A204.1 (cell line): ENCODE data around the gene TPCN2.

ENCODE experiments used
- FAIRE-seq: peaks from 2 replicates; lab custom pipeline; 2012; peaks lifted over from hg19 to GRCh38; lab: Jason Lieb, UNC

The TPCN2 gene

DNA sequence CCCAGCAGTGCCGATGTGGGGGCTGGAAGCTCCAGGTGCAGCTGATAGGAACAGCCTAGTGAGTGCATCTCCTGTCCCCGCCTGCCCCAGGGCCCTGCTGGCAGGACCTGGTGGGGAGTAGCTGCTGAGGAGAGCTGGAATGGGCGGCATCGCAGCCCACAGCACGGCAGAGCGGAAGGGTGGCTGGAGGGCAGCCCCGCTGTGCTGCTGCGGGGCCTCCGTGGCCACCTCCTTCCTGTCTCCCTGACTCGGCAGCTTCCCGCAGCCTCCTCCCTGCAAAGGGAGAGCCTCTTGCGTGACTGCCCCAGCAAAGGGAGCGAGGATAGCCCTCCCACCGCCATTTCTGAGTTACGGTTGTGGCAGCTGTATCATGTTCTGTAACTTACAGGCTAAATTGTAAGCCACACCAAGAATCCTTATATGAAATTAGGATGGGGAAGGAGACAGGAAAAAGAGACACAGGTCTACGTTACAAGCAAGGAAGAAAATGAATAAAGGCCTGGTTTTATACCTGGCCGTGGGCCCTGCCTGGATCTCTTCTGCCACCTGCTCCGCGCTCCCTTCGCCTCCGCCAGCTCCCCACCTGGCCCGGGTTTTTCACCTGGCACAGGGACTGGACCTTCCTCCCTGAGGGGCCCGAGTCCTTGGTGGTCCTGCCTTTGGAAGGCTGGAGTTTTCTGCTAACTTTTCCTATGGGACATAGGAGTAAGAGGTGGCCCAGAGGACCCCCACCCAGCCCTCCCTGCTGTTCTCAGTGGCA is 10.0 kb downstream of the TPCN2 start:
- FAIRE-seq, result no peak

DNA sequence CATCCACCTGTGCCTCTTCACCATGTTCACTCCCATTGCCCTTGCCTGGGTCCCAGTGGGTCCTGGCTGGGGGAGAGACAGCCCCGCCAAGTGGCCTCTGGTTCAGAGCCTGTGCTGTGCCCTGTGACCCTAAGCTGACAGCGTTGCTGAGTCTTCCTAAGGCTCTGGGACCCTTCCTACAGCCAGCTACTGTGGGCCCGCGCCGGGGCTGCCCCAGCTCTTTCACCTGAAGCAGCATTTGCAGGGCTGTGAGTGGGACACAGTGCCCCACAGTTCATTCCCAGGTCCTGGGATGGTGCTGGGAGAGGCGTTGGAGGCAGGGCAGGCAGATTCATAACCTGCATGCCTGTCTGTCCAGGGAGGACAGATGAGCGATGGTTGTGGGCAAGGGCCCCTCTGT is 10.7 kb downstream of the TPCN2 start:
- FAIRE-seq, result no peak

DNA sequence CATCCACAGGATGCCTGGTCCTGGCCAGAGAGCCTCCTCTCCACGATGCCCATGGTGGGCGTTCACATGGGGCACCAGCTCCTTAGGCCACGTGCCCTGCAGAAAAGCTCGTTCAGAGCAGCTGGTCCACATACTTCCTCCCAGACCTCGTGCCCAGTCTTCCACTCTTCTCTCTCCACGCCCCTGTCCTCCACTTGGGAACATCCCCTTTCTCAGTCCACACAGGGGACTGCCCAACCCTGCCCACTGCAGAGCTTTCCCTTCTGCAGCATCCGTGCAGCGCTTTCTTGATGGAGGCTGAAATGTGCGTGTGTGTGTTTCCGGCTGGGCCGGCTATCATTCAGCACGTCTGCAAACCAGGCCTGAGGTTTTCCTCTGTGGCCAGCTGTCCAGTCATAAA is 11.3 kb downstream of the TPCN2 start:
- no peak for FAIRE-seq

DNA sequence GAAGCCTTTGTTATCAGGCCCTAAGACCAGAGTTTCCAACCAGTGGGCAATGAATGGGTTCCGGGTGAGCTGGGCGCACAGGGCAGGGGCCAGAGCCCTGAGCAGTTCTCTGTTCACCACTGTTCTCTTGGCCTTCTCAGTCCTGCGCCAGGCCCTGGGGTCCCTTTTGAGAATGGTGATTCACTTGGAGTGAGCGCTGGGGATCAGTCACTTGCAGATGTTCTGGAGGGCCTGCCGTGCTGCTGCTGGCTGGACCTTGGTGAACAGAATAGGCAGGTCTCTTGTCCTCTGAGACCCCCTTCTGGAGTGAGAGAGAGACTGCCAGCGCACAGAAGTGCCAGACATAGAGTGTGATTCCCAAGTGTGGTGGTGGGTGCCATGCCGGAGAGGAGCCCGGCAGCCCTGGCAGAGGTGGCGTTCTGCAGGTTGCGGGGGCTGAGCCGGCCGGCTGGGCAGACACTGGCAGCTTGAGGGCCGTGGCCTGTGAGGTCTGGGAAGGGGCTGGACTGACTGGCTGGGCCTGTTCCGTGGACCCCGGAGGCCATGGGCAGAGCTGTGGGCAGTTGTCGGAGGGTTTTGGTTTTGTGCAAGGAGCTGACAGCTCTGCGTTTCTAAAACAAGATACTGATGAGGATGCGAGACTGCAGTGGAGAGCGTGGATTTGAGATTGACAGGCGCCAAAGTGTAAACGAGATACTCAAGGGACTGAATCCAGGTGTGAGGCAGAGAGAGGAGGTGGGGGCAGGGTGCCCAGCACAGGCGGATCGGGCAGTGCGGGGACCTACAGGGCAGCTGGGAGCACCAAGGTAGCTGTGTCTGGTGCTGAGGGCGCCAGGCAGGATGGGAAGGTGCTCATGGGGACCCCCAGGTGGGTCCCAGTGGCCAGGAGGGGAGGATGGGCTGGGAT is 12.3 kb downstream of the TPCN2 start:
- no peak for FAIRE-seq

DNA sequence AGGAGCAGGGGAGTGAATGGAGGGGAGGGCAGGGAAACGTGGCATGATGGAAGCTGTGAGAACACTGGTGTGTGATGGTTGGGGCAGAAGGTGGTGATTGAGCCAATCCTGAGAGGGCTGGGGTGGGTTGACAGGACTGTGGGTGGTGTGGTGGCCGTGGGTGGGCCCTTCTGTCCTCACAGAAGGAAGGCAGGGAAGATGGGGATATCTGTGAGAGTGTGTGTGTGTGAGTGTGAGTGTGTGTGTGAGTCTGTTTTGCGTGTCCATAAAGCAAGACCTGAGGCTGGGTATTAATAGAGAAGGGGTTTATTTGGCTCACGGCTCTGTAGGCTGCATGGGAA is 13.0 kb downstream of the TPCN2 start:
- FAIRE-seq, result no peak

DNA sequence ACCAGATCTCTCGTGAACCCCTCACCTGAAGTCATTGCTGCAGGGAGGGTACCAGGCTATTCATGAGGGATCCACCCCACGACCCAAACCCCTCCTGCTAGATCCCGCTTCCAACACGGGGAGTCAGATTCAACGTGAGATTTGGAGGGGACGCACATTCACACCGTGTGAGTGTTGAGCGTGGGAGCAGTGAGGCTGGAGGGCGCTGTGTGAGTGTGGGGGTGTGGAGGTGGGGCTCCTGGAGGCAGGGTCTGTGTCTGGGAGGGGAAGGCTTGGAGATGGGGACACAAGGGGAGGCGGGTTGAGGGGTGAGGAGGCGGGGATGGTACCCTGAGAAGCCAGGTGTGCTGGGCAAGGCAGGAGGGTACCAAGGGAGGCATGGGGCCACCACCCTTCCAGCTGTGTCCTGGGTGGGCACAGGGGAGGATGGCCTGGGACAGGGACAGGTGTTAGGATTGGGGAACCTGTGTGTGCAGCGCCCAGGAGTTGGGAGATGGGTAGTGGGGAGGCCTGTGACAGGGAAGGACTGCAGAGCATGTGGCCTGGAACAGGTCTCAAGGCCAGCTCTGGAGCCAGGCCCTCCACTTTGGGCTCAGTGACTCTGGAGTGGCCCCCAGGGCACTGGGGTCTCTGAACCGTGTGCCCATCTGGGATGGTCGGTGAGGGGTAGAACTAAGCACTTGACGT is 13.6 kb downstream of the TPCN2 start:
- no peak for FAIRE-seq

DNA sequence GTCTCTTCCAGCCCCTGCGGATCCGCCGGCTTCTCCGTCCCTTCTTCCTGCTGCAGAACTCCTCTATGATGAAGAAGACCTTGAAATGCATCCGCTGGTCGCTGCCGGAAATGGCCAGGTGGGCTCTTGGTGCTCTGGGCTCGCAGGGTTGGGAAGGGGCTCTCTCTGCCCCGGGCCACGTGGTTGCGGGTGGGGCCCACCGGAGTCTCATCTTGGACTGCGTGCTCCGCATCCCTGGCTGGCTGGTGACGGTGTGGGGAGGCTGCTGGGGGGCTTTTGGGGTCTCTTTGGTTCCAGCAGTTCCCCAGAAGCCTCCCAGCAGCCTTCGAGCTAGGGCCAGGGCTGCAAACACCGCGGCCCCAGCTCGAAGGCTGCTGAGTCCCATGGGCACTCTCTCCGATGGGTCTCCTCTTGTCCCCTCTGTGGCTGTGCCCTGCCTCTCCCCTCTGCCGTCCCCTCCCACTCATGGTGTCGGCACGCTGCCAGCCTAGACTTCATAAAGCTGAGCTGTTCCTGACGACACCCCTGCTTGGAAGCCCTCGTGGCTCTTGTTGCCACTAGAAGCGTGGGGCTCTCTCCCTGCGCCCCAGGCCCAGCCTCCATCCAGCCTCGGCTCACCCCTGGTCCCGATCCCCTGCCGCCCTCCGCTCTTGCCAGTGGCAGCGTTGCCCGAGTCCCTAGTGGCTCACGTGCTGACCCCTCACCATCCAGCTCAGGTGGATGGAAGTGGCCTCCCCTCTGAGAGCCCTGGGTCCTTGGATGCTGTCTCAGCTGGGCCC is 14.3 kb downstream of the TPCN2 start:
- no peak for FAIRE-seq

DNA sequence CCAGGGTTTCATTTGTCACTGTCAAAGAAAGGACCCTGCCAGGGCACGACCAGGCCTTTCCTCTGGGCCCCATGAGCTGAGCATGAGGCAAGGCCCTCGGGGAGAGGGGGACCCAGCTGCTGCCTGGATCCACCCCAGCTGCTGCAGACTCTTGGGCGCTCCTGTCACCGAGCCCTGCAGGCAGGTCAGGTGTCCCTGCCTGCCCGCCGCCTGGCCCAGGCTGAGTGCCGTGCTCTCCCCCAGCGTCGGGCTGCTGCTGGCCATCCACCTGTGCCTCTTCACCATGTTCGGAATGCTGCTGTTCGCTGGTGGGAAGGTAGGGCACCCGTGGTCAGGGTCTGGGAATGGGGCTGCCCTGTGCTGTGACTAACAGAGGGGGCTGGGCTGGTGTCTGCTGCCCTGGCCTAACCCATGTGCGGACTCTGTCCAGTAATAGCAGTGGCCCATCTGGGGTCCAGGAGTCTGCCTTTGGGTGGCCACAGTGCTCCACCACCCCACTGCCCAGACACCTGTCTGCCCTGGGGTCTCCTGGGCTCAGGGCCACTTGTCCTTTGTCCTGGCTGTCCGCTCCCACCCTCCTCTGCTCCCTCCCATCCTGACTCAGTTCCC is 15.0 kb downstream of the TPCN2 start:
- FAIRE-seq, result no peak

DNA sequence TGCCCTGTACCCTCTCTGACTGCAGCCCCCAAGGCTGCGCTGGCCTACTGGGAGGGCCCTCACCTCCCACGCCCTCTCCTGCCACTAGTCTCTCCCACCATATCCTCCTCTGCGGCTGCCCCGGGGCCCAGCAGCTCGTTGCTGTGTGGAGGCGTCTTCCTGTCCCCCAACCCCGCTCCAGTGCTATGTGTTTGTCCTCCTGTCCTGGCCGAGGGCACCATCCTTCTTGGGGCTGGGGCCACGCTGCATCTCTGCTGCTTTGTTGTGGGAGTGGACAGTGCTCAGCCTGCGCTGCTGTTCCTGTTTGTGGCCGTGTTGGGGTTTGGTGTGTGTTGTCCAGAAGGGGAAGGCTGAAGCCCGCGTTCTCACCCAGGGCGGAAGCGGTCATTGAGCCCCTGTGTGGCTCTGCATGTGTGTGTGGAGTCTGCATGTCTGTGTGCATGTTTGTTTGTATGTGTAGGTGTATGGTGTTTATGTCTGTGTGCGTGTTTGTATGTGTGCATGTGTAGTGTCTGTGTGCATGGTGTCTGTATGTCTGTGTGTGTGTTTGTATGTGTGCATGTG is 15.7 kb downstream of the TPCN2 start:
- no peak for FAIRE-seq

DNA sequence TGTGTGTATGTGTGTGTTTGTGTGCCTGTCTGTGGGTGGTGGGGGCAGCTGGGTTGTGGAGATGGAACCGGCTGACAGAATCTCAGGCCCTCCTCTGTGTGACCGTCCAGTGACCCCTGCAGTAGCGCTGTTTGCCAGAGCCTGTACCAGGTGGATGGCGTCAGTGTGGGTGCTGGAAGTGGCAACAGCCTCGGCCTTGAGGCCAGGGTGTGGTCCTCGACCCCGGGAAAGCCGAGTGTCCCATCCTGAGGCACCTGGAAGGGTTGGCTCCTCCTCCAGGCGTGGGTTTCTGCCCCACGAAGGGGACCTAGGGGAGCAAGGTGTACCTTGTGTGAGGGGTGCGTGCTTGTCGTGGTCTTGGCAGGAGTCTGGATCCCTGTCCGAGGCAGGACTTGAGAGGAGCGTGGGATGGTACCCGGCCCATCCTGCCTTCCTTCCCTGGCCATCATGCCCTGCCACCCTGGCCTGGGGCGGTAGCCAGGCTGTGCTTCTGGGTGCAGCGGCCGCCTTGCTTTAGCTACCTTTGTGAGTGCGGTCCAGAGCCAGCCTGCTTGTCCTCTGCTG is 16.5 kb downstream of the TPCN2 start:
- FAIRE-seq, result no peak

DNA sequence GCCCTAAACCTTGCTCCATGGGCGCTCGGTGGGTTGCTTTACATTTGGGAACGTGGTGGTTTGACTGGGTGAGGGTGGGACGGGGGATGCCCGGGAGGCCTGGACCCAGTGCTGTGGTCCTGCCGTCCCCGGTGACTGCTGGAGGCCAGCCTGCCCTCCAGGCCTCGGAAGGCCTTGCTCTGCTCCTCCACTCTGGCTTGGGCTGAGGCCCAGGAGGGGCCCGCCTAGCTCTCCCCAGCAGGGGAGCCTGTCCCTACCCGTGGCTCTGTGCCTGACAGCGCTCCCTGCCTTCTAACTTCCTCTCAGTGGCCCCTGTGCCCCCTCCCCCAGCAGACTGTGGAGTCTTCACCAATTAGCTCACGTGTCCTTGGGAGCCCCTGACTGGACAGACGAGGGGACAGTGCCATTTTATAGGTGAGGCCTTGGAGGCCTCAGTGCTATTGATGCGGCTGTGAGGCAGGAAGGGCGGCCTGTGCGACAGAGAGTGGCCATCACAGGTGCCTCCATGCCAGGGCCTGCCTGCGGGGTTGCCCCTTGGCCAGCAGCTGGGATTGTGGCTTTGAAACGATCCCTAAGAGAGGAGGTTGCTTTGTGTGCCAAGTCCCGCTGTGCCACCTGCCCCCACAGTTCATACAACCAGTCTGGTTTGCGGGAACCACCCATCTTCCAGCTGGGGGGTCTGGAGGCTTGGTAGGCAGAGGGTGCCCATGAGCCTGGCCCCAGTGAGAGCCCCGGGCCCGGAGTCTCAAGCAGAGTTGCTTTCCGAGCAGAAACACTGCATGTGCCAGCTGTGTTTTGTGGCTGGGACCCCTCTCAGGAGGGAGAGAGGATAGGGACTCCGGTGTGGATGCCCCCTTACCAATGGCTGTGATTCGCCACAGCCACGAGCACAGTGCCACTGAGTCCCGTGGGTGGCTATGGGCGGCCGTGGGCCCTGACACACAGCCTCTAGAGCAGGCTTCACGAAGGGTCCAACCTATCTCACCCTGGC is 17.7 kb downstream of the TPCN2 start:
- FAIRE-seq, result no peak

DNA sequence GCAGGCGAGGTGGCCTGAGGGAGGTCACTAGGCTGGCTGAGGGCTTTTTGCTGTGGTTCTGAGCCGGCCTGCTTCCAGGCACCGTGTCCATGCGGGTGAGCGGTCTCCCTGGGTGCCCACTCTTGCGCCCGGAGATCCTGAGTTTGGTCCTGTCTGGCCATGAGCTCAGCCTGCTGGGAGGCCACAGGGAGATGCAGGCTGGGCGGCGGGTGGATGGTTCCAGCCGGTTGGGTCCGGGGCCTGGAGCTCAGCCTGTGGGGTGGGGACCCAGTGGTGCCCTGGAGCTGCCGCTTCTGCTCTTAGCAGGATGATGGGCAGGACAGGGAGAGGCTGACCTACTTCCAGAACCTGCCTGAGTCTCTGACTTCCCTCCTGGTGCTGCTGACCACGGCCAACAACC is 18.5 kb downstream of the TPCN2 start:
- no peak for FAIRE-seq

DNA sequence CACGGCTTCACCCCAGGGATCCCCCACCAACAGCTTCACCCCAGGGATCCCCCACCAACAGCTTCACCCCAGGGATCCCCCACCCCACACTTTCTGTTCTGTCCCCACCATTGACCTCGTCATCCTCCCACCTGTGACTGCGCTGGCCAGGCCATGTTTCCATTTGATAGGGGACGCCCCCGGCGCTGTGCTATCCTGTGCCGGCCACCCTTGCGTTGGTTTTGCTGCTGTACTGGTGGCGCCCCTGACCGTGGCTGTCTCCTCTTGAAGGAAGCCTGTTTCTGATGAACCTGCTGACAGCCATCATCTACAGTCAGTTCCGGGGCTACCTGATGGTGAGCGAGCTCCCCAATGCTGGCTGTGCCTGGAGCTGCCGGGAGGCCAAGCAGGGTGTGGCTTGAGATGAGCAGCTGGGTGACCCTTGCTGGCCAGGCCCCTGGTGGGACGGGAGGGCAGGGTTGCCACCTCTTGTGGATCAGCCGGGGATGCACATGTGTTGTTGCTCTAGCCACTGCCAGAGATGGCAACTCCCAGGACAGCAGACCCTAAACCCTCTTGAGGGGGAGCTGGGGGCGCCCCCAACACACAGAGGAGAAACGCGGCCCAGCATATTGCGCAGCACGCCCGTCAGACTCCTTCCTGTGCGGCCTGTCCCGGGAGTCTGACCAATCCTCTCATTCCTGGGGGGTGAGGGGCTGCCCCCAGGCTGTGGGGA is 22.5 kb downstream of the TPCN2 start:
- FAIRE-seq, result no peak

DNA sequence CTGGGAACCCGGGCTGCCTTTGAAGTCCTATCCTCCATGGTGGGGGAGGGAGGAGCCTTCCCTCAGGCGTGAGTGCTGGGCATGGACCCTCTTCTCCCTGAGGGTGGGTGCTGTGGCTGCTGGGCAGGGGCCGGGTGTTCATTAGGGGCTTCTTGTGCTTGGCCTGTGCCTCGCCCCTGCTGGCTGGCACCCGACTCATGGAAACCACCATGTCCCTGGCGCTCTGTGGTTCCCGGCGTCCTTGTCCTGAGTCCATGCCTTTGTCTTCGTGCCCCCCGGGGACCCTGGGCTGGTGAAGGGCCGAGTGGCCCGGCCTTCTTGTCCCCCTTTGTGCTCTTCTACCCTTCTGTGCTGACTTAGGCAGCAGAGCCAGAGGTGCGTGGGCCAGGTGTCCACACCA is 23.2 kb downstream of the TPCN2 start:
- no peak for FAIRE-seq

DNA sequence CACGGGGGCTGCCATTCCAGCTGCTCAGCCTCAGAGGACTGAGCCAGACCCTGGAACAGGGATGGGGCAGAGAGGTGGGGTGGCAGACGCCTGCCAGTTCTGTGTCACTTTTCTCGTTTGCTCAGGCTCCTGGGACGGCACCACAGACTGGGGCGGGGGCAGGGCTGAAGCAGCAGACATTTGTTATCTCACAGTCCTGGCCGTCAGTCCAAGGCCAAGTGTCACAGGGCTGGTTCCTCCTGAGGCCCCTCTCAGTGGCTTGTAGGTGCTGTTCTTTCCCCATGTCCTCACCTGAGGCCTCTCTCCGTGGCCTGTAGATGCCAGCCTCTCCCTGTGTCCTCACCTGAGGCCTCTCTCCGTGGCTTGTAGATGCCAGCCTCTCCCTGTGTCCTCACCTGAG is 24.7 kb downstream of the TPCN2 start:
- FAIRE-seq, result no peak

DNA sequence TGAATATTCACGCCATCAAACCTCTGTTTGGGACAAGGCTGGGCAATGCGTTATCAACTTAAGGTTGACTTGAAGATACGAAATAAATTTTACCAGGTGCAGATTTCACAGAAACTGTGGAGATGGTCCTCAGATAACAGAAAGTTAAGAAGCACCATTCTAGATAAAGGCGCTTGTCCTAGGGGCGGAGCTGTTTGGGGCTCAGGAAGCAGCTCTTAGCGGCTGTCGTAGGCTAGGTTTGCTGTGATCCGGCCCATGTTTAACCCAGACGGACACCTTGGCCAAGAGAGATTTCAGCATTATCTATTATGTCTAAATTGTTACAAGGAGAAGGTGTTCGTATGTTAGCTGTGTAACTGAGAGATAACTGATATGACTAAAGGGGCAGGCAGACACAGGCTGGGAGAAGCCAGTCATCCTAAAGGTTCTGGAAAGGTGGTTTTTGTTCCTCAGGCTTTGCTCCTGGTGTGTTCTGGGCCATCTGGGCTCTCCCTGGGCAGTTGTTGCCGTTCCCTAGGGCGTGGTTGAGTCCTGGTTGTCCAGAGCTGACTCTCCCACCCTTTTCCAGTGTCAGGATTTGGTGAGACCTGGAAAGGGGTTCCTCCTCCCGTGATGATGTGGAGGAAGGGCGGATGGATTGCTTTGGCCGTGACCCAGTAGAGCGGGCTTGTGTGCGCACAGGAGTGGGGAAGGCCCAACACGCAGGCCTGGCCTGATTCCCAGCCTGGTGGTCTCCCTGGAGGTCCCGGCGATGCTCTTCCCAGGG is 25.8 kb downstream of the TPCN2 start:
- FAIRE-seq, result no peak

DNA sequence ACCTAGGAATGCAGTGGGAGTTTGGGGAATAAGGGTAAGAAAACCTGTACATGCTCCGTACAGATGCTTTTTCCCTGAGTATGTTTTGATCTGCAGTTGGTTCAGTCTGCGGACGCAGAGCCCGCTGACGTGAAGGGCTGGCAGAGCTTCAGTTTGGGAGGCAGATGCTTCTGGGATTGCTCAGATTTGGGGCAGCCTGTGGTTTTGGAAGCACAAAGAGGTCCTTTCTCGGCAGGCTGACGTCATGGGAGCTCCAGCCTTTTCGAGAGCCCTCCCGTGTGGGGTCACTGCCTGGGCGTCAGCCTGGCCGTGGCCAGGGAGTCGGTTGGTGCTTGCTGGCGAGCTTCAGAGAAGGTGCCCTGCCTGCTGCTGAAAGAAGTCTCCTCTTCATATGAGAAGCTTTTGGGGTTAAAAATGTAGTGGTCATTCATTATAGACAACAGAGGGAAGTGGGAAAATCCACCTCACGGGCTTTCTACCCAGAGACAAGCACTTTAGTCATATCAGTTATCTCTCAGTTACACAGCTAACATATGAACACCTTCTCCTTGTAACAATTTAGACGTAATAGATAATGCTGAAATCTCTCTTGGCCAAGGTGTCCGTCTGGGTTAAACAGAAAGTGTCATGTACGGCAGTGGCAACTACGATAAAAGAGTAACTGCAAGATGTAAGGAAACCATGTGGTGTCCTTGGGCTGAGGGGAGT is 26.8 kb downstream of the TPCN2 start:
- FAIRE-seq, result no peak
